ENCODE results near the gene CENPO.

DNA sequence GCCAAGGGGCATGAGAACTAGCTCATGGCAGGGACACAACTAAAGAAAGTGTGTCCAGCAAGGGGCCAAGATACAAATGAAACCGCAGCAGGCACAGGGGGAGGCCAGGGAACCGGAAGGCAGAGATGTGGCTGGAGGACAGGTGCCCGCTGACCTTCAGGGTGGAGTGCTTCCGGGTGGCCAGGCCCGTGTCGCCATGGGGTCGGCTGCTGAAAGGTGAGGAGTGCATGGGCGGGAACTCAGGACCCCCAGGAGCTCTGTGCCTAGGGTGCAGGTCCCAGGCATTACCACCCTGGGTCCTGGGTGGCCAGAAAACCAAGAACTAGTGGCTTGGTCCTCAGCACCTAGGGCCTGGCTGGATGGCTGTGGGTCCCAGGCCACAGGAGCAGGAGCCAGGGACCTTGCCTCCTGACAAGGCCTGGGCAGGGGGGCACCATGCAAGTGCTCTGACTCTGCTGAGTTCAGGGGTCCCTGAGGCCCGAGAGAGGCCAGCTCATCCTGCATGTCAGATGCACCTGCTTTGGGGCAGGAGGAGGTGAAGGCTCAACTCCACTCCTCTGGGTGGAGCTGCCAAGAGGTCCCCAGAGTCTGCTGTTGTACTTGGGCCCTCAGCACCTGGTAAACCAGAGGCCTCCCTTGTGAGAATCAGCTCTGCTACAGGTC lies 50.9 kb downstream of the CENPO start:
- TF ChIP-seq, protein P1, sequence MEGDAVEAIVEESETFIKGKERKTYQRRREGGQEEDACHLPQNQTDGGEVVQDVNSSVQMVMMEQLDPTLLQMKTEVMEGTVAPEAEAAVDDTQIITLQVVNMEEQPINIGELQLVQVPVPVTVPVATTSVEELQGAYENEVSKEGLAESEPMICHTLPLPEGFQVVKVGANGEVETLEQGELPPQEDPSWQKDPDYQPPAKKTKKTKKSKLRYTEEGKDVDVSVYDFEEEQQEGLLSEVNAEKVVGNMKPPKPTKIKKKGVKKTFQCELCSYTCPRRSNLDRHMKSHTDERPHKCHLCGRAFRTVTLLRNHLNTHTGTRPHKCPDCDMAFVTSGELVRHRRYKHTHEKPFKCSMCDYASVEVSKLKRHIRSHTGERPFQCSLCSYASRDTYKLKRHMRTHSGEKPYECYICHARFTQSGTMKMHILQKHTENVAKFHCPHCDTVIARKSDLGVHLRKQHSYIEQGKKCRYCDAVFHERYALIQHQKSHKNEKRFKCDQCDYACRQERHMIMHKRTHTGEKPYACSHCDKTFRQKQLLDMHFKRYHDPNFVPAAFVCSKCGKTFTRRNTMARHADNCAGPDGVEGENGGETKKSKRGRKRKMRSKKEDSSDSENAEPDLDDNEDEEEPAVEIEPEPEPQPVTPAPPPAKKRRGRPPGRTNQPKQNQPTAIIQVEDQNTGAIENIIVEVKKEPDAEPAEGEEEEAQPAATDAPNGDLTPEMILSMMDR (IDR thresholded peaks at IDR 0.05) = no peak
- TF ChIP-seq NFYB (CRISPR knock-in tag; conservative IDR thresholded peaks at IDR 0.05; ENCODE audit: low read depth) (no peak), E2F4 (CRISPR knock-in tag; IDR thresholded peaks at IDR 0.05; ENCODE audit: borderline replicate concordance, low read depth) (no peak), FOXP4 (CRISPR knock-in tag; IDR thresholded peaks at IDR 0.05) (no peak), NFATC4 (CRISPR knock-in tag; IDR thresholded peaks at IDR 0.05) (no peak), ZNF138 (CRISPR knock-in tag; conservative IDR thresholded peaks at IDR 0.05) (no peak), ZMAT4 (CRISPR knock-in tag; IDR thresholded peaks at IDR 0.05) (no peak)
- TF ChIP-seq, protein P2, sequence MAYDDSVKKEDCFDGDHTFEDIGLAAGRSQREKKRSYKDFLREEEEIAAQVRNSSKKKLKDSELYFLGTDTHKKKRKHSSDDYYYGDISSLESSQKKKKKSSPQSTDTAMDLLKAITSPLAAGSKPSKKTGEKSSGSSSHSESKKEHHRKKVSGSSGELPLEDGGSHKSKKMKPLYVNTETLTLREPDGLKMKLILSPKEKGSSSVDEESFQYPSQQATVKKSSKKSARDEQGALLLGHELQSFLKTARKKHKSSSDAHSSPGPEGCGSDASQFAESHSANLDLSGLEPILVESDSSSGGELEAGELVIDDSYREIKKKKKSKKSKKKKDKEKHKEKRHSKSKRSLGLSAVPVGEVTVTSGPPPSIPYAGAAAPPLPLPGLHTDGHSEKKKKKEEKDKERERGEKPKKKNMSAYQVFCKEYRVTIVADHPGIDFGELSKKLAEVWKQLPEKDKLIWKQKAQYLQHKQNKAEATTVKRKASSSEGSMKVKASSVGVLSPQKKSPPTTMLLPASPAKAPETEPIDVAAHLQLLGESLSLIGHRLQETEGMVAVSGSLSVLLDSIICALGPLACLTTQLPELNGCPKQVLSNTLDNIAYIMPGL (CRISPR knock-in tag; IDR thresholded peaks at IDR 0.05) = no peak
